HL-60/S4 (cell line): ENCODE measurements around the gene STH.

Experiments
- in situ Hi-C: fragments of 300-500 bp; cut with MboI; formaldehyde crosslinking; loops from 2 replicates; pipeline ENCODE4 v1.14.3; 2022; ENCODE audit warnings: low sequenced_read_pairs

Gene STH

GRCh38 chr17:45966606-45967280 lies 32.3 kb upstream of the STH start:
- in situ Hi-C loops, result no loop called here

- in situ Hi-C loops, result no loop called here
These were observed 31.7 kb upstream of the STH start for GRCh38 chr17:45967378-45967777.

DNA sequence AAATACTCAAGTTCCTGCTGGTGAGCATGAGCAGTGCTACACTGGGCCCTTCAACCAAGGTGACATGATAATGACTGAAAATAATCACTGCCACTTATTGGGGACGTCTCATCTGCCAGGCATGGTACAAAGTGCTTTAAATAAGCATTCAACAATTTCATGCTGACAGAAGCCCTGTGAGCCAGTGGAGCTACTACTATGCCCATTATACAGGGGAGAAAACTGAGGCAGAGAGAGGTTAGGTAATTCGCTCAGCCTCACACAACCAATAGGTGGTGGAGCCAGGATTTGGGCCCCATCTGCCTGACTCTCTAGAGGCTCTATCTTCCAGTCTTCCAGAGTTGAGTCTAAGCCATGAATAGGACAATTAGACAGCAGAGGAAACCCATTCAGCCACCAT lies 30.3 kb upstream of the STH start:
- in situ Hi-C loops, result no loop called here

- in situ Hi-C loops, result no loop called here
These were observed 29.3 kb upstream of the STH start for GRCh38 chr17:45969726-45970125.

DNA sequence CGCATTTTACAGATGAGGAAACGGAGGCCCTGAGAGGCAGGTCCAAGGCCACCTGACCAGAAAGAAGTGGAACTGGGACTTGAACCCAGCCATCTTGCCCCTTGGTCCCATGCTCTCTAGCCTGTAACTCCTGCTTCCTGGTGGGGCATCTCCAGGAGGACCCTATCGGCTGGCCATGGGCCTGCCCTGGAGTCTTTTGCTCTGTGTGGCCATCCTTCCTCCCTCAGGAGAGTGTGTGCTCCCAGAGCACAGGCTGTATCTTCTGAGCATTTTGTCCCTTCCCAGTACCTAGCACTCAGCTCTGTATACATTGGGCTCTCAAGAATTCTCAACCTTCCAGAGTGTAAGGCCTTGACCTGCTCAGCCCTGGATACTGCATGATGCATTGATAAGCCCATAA lies 28.4 kb upstream of the STH start:
- in situ Hi-C loops, result no loop called here

DNA sequence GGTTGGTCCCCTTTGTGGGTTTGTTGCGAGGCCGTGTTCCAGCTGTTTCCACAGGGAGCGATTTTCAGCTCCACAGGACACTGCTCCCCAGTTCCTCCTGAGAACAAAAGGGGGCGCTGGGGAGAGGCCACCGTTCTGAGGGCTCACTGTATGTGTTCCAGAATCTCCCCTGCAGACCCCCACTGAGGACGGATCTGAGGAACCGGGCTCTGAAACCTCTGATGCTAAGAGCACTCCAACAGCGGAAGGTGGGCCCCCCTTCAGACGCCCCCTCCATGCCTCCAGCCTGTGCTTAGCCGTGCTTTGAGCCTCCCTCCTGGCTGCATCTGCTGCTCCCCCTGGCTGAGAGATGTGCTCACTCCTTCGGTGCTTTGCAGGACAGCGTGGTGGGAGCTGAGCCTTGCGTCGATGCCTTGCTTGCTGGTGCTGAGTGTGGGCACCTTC lies 27.3 kb upstream of the STH start:
- in situ Hi-C loops, result no loop called here

- in situ Hi-C loops, result no loop called here
These were observed 26.5 kb upstream of the STH start for GRCh38 chr17:45972531-45972930.

DNA sequence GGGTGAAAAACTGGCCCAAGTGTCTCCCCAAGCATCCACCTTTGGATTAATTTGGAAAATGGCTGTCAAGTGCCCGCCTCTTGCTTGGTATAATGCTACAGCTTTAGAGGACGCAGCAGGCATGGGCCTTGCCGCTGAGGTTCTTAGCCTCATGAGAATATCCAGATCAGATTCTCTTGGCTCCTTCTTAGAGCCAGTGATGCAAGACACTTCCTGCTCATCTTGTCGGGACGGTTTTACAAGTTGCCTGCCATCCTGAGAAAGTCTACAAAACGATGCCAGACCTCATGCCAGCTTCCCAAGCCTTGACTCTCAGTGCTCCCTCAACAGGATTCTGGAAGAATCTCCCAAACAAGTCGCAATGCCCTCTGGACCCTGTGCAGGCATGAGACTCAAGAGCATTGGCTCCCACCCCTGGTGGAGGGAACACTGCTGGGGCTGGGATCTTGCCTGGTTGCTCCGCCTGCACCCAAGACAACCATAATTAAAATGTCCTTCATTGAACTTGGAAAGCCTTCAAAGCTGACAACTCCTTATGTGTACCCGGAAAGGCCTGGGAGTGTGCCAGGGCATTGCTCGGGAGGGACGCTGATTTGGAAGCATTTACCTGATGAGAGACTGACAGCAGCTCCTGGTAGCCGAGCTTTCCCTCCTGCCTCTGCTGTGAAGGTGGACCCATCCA lies 25.8 kb upstream of the STH start:
- in situ Hi-C loops, result no loop called here

- in situ Hi-C loops, result no loop called here
These were observed 24.8 kb upstream of the STH start for GRCh38 chr17:45973946-45974859.

DNA sequence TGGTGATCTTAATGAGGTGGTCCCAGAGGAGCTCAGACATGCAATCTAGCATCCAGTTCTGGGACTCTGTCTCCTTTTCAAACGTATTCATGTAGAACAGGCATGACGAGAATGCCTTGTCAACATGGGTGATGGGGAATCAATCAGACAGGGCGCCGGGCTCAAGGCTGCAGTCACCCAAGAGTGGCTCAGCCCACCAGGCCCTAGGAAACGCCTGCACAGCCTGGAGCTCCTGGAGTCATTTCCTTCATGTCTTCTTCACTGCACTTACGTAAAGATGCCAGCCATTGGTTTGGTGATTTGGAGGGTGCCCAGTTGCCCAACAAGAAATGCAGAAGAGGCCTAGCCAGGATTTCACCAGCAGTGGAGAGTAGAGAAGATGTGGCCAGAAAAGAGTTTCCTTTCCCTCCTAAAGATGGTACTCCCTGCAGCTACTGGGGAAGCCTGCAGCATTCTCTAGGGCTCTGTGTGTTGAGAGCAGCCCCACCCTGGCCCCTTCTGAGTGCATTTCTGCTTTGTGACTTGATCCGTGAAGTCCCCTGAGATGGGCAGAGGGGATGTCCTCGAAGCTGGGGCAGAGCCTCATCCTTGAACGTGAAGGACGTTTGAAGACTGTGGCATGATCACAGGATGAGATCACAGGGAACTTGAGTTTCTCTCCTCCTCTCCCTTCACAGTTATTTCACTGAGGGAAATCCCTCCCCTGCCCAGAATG lies 24.0 kb upstream of the STH start:
- in situ Hi-C loops, result no loop called here

- in situ Hi-C loops, result no loop called here
These were observed 23.3 kb upstream of the STH start for GRCh38 chr17:45975640-45976295.

DNA sequence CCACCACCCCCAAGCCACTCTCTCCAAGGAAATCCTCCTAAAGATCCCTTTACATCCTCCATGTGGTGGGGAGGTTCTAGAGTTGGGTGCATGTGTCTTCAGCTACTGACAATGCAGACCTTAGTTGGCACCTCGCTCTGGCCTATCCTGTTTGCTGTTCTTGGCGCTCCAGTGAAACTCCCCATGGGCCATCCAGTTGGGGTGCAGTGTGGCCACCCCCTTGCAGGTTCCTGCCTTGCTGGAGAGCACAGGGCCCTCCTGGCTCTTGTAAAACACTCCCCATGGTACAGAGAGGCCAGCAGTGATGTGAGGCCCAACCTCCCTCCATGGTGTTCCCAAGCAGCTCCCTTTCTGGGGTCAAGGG lies 22.7 kb upstream of the STH start:
- in situ Hi-C loops, result no loop called here

DNA sequence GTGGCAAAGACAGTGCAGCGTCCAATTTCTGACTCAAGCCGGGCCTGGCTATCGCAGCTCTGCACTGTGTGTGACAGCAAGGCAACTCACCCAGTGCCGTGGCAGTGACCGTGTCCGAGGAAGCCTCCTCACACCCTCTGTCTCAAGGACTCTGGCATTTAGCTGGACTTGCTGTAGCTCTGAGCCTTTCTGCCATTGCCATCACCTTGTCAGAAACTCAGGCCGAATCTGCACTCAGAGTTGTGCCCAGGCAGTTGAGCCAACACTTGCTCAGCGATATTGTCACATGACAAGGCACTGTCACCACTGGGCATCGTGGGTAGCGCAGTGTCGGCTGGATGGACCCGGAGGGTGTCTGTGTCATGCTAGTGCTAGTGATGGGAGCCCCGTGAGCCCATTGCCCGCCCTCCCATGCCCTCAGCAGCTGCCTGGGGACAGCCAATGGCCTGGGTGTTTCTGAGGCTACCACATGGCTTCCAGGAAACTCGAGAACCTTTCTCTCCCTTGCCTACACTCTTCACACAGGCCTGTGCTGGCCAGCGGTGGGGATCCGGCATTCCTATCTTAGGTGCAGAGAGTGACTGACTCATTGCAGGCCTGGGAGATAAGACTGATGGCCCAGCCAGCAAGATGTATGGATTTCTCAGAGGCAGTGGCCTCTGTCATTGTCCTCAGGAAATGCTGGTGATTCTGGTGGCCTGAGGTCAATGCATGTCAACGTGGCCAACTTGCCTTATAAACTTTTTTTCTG lies 22.1 kb upstream of the STH start:
- in situ Hi-C loops, result no loop called here

DNA sequence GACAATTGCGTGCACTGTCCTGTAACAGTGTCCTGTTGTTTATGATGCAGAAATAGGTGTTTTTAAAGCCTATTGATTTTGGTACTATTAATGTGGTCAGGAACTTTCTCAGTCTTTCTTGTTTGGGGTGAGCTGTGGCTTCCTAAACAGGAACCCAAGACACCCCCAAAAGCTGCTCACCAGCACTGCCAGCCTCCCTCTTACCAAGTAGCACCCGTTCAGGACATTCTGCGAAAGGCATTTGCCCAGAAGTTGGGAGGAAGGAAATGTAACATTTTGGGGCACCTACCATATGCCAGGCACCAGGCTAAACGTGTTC lies 21.6 kb upstream of the STH start:
- in situ Hi-C loops, result no loop called here

GRCh38 chr17:45977976-45978626 lies 20.9 kb upstream of the STH start:
- in situ Hi-C loops, result no loop called here

- in situ Hi-C loops, result no loop called here
These were observed 19.9 kb upstream of the STH start for GRCh38 chr17:45979137-45979536.

DNA sequence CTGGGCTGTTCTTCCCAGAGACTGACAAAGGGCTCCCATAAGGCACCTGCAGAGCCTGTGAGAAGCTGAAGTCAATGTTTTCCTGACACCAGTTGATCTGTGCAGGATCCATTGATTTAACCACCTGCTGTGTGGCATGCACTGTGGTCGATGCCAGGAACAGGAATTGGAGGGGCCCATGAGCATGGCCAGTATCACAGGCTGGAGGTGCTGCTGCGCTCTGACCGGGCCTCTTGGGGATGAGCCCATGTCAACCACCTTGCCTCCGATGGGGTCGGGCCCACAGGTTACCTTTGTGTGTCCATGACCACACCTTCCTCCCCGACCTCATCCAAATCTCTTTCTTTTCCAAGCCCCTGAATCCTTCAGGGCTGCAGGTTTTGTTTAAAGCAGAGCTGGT lies 18.2 kb upstream of the STH start:
- in situ Hi-C loops, result no loop called here

GRCh38 chr17:45981306-45981705 lies 17.7 kb upstream of the STH start:
- in situ Hi-C loops, result no loop called here

DNA sequence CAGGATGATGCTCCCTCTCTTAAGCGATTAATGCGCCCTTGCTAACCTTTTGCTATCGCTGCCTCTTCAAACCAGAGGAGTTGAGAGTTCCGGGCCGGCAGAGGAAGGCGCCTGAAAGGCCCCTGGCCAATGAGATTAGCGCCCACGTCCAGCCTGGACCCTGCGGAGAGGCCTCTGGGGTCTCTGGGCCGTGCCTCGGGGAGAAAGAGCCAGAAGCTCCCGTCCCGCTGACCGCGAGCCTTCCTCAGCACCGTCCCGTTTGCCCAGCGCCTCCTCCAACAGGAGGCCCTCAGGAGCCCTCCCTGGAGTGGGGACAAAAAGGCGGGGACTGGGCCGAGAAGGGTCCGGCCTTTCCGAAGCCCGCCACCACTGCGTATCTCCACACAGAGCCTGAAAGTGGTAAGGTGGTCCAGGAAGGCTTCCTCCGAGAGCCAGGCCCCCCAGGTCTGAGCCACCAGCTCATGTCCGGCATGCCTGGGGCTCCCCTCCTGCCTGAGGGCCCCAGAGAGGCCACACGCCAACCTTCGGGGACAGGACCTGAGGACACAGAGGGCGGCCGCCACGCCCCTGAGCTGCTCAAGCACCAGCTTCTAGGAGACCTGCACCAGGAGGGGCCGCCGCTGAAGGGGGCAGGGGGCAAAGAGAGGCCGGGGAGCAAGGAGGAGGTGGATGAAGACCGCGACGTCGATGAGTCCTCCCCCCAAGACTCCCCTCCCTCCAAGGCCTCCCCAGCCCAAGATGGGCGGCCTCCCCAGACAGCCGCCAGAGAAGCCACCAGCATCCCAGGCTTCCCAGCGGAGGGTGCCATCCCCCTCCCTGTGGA lies 16.0 kb upstream of the STH start:
- in situ Hi-C loops, result no loop called here
